ENCODE data around the gene KIAA1671. TPM values are rescaled to one million over a fixed set of nuclear protein-coding genes. Genes with fewer than 3 reads are reported as not detected.

Gene KIAA1671
- total and polyA plus RNA-seq, 2 of the 13 experiments (the other 11 are each of a cell fraction or from before 2014, with no cell fraction given): 13.5 to 13.6 TPM

GRCh38 chr22:24965822-24966626 lies 13.5 kb downstream of the KIAA1671 start (continued):
- peak; percentile 48 for TF ChIP-seq RXRA (CRISPR knock-in tag; IDR thresholded peaks at IDR 0.05)
- TF ChIP-seq ZNF629 (CRISPR knock-in tag; conservative IDR thresholded peaks at IDR 0.05): peak; percentile 91
- TF ChIP-seq PATZ1 (CRISPR knock-in tag; IDR thresholded peaks at IDR 0.05): 0 out of 2 replicates have a peak, but pooled peaks have one; percentile 21
- 0 out of 2 replicates have a peak, but pooled peaks have one; percentile 41 for TF ChIP-seq ZNF670 (CRISPR knock-in tag; IDR thresholded peaks at IDR 0.05; ENCODE audit: borderline replicate concordance)
- peak; percentile 71 for TF ChIP-seq XRCC5 (optimal IDR thresholded peaks at IDR 0.05; ENCODE audit: low read length)
- peak; percentile 67 for TF ChIP-seq ISL2 (CRISPR knock-in tag; IDR thresholded peaks at IDR 0.05)
- 0 out of 2 replicates have a peak, but pooled peaks have one; percentile 12 for TF ChIP-seq HOXA3 (CRISPR knock-in tag; IDR thresholded peaks at IDR 0.05)
- TF ChIP-seq SAP130 (CRISPR knock-in tag; IDR thresholded peaks at IDR 0.05; ENCODE audit: low read depth): peak; percentile 71
- 0 out of 2 replicates have a peak, but pooled peaks have one; percentile 15 for TF ChIP-seq FOXK1 (CRISPR knock-in tag; IDR thresholded peaks at IDR 0.05; ENCODE audit: borderline replicate concordance, low read depth)
- peak; percentile 21; the same call in 1 of the 2 replicates for TF ChIP-seq ARID5B (CRISPR knock-in tag; IDR thresholded peaks at IDR 0.05)
- peak; percentile 21; the same call in 1 of the 2 replicates for TF ChIP-seq HDAC1 (CRISPR knock-in tag; IDR thresholded peaks at IDR 0.05)
- 0 out of 2 replicates have a peak, but pooled peaks have one; percentile 32 for TF ChIP-seq SIN3A (IDR thresholded peaks at IDR 0.05; ENCODE audit: borderline replicate concordance, low read depth, low read length)
- TF ChIP-seq TFAP4 (IDR thresholded peaks at IDR 0.05; ENCODE audit: borderline replicate concordance, low read depth): peak; percentile 97
- 0 out of 2 replicates have a peak, but pooled peaks have one; percentile 35 for TF ChIP-seq ZNF142 (CRISPR knock-in tag; IDR thresholded peaks at IDR 0.05)
- TF ChIP-seq ZNF615 (CRISPR knock-in tag; IDR thresholded peaks at IDR 0.05; ENCODE audit: borderline replicate concordance): no peak
